ENCODE measurements around the gene ZBTB42. TPM values are rescaled to one million over a fixed set of nuclear protein-coding genes. Genes with fewer than 3 reads are reported as not detected.

Gene ZBTB42
- total RNA-seq, 1 donor from 2014 or later: 6.1 TPM

DNA sequence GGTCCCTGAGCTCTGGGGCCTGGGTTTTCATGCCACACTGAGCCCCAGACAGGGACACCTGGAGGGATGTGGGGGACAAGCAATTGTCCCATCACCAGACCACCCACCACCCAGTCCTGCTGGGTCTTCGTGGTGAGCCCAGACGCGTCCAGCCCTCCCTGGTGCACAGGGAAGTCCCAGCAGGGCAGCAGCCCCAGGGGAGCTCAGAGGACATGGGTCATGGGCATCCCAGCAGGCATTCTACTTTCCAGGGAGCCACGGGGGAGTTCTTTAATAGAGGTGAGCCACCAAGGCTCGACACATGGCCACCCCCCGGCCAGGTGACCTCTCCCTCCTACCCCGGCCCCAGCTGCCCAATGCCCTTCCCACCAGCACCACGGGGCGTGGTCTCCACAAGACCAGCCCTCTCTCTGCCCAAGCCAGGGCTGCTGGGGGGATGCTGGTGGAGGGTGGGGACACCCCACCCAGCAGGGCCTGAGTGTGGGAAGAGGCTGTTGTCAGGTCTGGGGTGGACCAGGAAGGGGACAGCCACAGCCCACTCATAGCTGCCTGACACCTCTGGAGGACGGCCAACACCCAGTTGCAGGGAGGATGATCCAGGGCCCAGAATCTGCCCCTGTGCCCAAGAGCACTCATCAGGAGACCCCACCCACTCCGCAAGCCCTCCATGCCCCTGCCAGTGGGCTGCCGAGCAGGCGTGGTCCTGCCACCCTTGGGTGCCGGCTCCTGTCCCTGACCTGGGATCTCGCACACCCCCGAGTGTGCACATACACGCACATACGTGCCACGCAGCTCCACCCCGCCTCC, 19.4 kb upstream of the ZBTB42 start:
- Mint-ChIP-seq H3K36me3 (ENCODE audit: low read depth) (no peaks in the 10 kb centered on the region), H3K27ac (no peak overlapping the region), H3K9me3 (no peaks in the 10 kb centered on the region), H3K27me3 (ENCODE audit: insufficient read depth) (no peaks in the 10 kb centered on the region), H3K4me3 (no peak overlapping the region), H3K4me1 (ENCODE audit: low read depth) (no peaks in the 10 kb centered on the region)
- DNase-seq (ENCODE audit: low spot score): no peak
- intact Hi-C loops (cut with micrococcal nuclease): no loop called here

DNA sequence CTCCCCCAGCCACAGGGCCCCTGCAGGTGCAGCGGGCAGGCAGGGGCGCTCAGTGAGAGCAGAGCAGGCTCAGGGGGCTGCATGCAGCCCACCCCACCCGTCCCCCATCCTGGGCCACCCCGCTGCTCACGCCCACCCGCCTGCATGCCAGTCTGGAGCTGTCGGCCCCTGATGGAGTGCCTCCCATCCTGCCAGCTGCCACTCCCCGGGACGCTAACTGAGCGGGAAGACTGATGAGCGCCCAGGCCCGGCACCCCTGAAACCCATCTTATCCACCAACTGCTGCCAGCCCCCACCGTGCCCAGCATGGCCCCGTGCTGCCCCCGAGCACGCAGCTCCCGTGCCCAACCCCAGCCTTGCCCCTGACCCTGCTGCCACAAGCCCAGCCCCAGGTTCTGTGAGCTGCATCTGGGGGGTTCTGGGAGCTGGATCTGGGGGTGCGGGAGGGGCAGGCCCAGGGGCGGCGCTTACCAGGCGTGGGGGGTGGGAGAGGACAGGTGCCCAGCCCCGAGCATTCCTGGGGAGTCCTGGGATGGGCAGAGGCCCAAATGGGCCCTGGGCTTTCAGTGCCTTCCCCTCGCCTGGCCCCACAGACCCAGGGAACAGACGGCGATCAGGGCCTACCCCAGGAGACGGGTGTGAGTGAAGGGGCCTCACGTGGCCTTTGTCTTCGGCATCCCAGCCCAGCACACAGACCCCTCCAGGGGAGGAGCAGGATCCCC, 18.7 kb upstream of the ZBTB42 start:
- no peak for DNase-seq (ENCODE audit: low spot score)
- intact Hi-C loops (cut with micrococcal nuclease): no loop called here
- Mint-ChIP-seq H3K27ac (no peak overlapping the region), H3K4me1 (ENCODE audit: low read depth) (no peaks in the 10 kb centered on the region), H3K27me3 (ENCODE audit: insufficient read depth) (no peaks in the 10 kb centered on the region), H3K9me3 (no peaks in the 10 kb centered on the region), H3K36me3 (ENCODE audit: low read depth) (no peaks in the 10 kb centered on the region), H3K4me3 (no peak overlapping the region)

- H3K27ac Mint-ChIP-seq: no peak overlapping the region
- no peaks in the 10 kb centered on the region for H3K27me3 Mint-ChIP-seq (ENCODE audit: insufficient read depth)
- H3K4me1 Mint-ChIP-seq (ENCODE audit: low read depth): no peaks in the 10 kb centered on the region
- H3K4me3 Mint-ChIP-seq: no peak overlapping the region
- H3K36me3 Mint-ChIP-seq (ENCODE audit: low read depth): no peaks in the 10 kb centered on the region
- no peaks in the 10 kb centered on the region for H3K9me3 Mint-ChIP-seq
- no peak for DNase-seq (ENCODE audit: low spot score)
- intact Hi-C loops (cut with micrococcal nuclease): no loop called here
Observed at GRCh38 chr14:104782808-104783139, 18.1 kb upstream of the ZBTB42 start.

GRCh38 chr14:104783484-104784217, 17.2 kb upstream of the ZBTB42 start:
- Mint-ChIP-seq H3K27ac (no peak overlapping the region), H3K27me3 (ENCODE audit: insufficient read depth) (no peaks in the 10 kb centered on the region), H3K9me3 (no peaks in the 10 kb centered on the region), H3K4me1 (ENCODE audit: low read depth) (no peaks in the 10 kb centered on the region), H3K36me3 (ENCODE audit: low read depth) (no peaks in the 10 kb centered on the region), H3K4me3 (no peak overlapping the region)
- intact Hi-C loops (cut with micrococcal nuclease): no loop called here
- no peak for DNase-seq (ENCODE audit: low spot score)

GRCh38 chr14:104784218-104784568, 16.7 kb upstream of the ZBTB42 start:
- Mint-ChIP-seq H3K9me3 (no peaks in the 10 kb centered on the region), H3K27ac (no peak overlapping the region), H3K4me3 (no peak overlapping the region), H3K36me3 (ENCODE audit: low read depth) (no peaks in the 10 kb centered on the region), H3K4me1 (ENCODE audit: low read depth) (no peaks in the 10 kb centered on the region), H3K27me3 (ENCODE audit: insufficient read depth) (no peaks in the 10 kb centered on the region)
- DNase-seq (ENCODE audit: low spot score): no peak
- intact Hi-C loops (cut with micrococcal nuclease): no loop called here

- no peak overlapping the region for H3K27ac Mint-ChIP-seq
- H3K4me1 Mint-ChIP-seq (ENCODE audit: low read depth): no peaks in the 10 kb centered on the region
- H3K4me3 Mint-ChIP-seq: no peak overlapping the region
- intact Hi-C loops (cut with micrococcal nuclease): no loop called here
- DNase-seq (ENCODE audit: low spot score): no peak
- no peaks in the 10 kb centered on the region for H3K9me3 Mint-ChIP-seq
- H3K27me3 Mint-ChIP-seq (ENCODE audit: insufficient read depth): no peaks in the 10 kb centered on the region
- no peaks in the 10 kb centered on the region for H3K36me3 Mint-ChIP-seq (ENCODE audit: low read depth)
Observed at GRCh38 chr14:104784846-104785707, 15.8 kb upstream of the ZBTB42 start.

- Mint-ChIP-seq H3K27me3 (ENCODE audit: insufficient read depth) (no peaks in the 10 kb centered on the region), H3K36me3 (ENCODE audit: low read depth) (no peaks in the 10 kb centered on the region), H3K4me3 (no peak overlapping the region), H3K27ac (no peak overlapping the region), H3K4me1 (ENCODE audit: low read depth) (no peaks in the 10 kb centered on the region), H3K9me3 (no peaks in the 10 kb centered on the region)
- intact Hi-C loops (cut with micrococcal nuclease): no loop called here
- no peak for DNase-seq (ENCODE audit: low spot score)
Observed at GRCh38 chr14:104785708-104786080, 15.2 kb upstream of the ZBTB42 start.

GRCh38 chr14:104786091-104786586, 14.8 kb upstream of the ZBTB42 start:
- intact Hi-C loops (cut with micrococcal nuclease): no loop called here
- DNase-seq (ENCODE audit: low spot score): no peak
- no peaks in the 10 kb centered on the region for H3K4me1 Mint-ChIP-seq (ENCODE audit: low read depth)
- no peak overlapping the region for H3K4me3 Mint-ChIP-seq
- no peaks in the 10 kb centered on the region for H3K27me3 Mint-ChIP-seq (ENCODE audit: insufficient read depth)
- no peaks in the 10 kb centered on the region for H3K9me3 Mint-ChIP-seq
- no peak overlapping the region for H3K27ac Mint-ChIP-seq
- no peaks in the 10 kb centered on the region for H3K36me3 Mint-ChIP-seq (ENCODE audit: low read depth)

DNA sequence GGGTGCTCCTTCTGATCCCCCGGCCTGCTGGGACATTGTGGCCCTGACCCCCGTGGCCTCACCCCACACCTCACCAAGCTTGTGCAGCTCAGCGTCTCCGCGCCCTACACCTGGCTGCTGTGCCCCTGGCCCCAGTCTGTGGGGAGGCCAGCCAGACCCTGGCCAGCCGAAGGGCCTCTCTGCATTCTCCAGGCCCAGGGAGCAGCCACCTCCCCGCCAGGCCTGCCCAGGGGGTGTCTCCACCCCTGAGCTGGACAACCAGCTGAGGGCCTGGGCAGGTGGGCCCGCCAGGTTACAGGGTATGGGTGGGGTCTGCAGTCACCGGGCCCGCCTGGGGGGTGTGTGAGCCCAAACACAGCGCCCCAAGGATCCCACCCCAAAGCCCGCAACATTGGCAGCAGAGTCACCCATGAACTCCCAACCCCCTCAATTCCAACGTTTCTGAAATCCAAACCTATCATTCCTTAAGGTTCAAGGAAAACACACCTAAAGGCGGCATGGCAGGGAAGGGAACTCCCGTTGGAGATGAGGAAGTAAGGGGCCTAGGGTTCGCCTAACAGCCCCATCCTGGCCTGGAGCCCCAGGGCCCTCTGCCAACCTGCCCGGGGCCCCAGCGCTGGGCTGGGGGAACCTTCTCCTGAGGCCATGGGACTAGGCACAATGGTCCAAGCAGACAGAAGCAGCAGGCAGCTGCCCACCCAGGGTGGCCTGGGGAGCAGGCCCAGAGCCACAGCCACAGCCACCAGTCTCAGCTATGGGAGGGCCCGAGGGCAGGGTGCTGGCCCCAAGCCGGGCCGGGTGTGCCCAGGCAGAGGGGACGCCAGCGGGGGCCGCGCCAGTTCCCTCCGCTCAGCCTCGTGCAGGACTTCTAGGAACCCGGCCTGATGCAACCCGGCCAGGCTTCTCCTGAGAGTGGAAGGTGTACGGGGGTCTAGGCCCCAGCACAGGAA, 13.9 kb upstream of the ZBTB42 start:
- no peaks in the 10 kb centered on the region for H3K27me3 Mint-ChIP-seq (ENCODE audit: insufficient read depth)
- peaks cover 3% of the 10 kb centered on the region for H3K36me3 Mint-ChIP-seq (ENCODE audit: low read depth)
- H3K9me3 Mint-ChIP-seq: no peaks in the 10 kb centered on the region
- H3K4me3 Mint-ChIP-seq: no peak overlapping the region
- no peak for DNase-seq (ENCODE audit: low spot score)
- intact Hi-C loops (cut with micrococcal nuclease): no loop called here
- H3K27ac Mint-ChIP-seq: no peak overlapping the region
- H3K4me1 Mint-ChIP-seq (ENCODE audit: low read depth): no peaks in the 10 kb centered on the region

- no peaks in the 10 kb centered on the region for H3K27me3 Mint-ChIP-seq (ENCODE audit: insufficient read depth)
- DNase-seq (ENCODE audit: low spot score): no peak
- H3K36me3 Mint-ChIP-seq (ENCODE audit: low read depth): peaks cover 3% of the 10 kb centered on the region
- intact Hi-C loops (cut with micrococcal nuclease): no loop called here
- H3K4me3 Mint-ChIP-seq: no peak overlapping the region
- H3K9me3 Mint-ChIP-seq: no peaks in the 10 kb centered on the region
- no peak overlapping the region for H3K27ac Mint-ChIP-seq
- H3K4me1 Mint-ChIP-seq (ENCODE audit: low read depth): no peaks in the 10 kb centered on the region
Observed at GRCh38 chr14:104787736-104788135, 13.2 kb upstream of the ZBTB42 start.

DNA sequence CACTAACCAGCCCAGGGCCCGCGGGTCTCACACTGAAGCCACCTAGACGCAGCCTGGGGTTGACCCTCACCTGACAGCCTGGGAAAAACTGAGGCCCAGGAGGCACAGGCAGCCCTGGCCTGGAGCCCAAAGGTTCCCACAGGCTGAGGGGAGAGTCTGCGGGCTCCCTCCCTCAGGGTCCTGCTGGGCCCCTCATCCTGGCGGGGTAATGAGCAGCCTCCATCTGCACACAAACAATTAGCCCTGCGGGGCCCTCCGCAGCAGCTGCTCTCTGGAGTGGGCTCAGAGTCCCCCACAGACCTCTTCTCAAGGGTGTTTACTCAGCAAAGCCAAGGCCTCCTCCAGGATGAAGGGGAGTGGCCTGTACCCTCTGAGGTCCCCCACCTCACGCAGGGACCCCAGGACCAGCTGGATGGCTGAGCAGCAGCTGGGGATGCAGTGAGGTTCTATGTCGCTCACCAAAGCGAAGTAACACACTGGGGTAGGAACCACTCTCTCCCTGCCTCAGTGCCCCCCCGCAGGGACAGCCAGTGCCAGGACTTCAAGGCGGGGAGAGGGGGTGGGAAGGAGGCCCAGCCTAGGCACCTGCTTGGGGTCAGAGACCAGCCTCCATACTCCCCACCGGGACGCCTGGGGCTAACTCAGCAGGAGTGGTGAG, 12.6 kb upstream of the ZBTB42 start:
- H3K36me3 Mint-ChIP-seq (ENCODE audit: low read depth): peaks cover 5% of the 10 kb centered on the region
- no peaks in the 10 kb centered on the region for H3K27me3 Mint-ChIP-seq (ENCODE audit: insufficient read depth)
- no peak overlapping the region for H3K4me3 Mint-ChIP-seq
- H3K27ac Mint-ChIP-seq: no peak overlapping the region
- H3K9me3 Mint-ChIP-seq: no peaks in the 10 kb centered on the region
- H3K4me1 Mint-ChIP-seq (ENCODE audit: low read depth): peaks cover under 1% of the 10 kb centered on the region
- no peak for DNase-seq (ENCODE audit: low spot score)
- intact Hi-C loops (cut with micrococcal nuclease): no loop called here
